Measurements from ENCODE around the gene BMPR1A. TPM values are rescaled to one million over a fixed set of nuclear protein-coding genes. Genes with fewer than 3 reads are reported as not detected.

The BMPR1A gene
- total and polyA plus RNA-seq, 2 experiments from 2014 or later: 14.2 to 82.5 TPM

DNA sequence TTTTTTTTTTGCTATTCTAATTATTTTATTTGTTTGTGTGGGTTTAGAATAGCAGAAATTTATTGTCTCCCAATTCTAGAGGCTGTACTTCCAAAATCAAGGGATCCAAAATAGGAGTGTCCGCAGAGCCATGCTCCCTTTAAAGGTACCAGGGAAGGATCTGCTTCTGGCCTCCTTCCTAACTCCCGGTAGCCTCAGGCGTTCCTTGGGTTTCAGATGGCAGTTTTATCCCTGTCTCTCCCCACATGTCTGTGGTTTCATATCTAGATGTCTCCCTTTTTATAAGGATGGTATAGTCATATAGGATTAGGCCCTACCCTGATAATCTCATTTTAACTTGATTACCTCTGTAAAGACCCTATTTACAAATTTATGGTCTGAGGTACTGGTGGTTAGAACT lies 48.4 kb downstream of the BMPR1A start:
- 0 out of 2 replicates have a peak, but pooled peaks cover 4% of the 10 kb centered on the region for H3F3A ChIP-seq (replicated peaks; ENCODE audit: low read depth)

More for the DNA sequence above, 48.4 kb downstream of the BMPR1A start:
- Mint-ChIP-seq H3K9me3 (no peaks in the 10 kb centered on the region), H3K4me3 (no peak overlapping the region), H3K4me1 (peaks cover 52% of the 10 kb centered on the region), H3K36me3 (ENCODE audit: low read depth) (peaks cover 8% of the 10 kb centered on the region; the same call in 2 of the 3 replicates), H3K27ac (no peak overlapping the region), H3K27me3 (ENCODE audit: insufficient read depth, low read depth, poor library complexity) (peaks cover 16% of the 10 kb centered on the region)
- ATAC-seq (no peak), DNase-seq (ENCODE audit: low spot score) (no peak)
- H3K4me3 ChIP-seq: no peak overlapping the region
- no peaks in the 10 kb centered on the region for H3K27me3 ChIP-seq (ENCODE audit: insufficient read depth)
- peaks cover 100% of the 10 kb centered on the region for H3K79me2 ChIP-seq (replicated peaks; ENCODE audit: insufficient read depth)
- peaks cover 61% of the 10 kb centered on the region for H3K4me1 ChIP-seq (ENCODE audit: insufficient read depth)
- no peaks in the 10 kb centered on the region for H3K9me2 ChIP-seq (ENCODE audit: insufficient read depth)
- no peak overlapping the region for H2AFZ ChIP-seq
- H3K4me2 ChIP-seq: no peak overlapping the region
- peaks cover 22% of the 10 kb centered on the region; the same call in 1 of the 2 replicates for H4K20me1 ChIP-seq (replicated peaks; ENCODE audit: insufficient read depth)
- no peaks in the 10 kb centered on the region for H3K36me3 ChIP-seq (ENCODE audit: insufficient read depth)
- TF ChIP-seq STAT1 (IDR thresholded peaks at IDR 0.05; ENCODE audit: unreplicated experiment): no peak
- TF ChIP-seq ZNF331 (CRISPR knock-in tag; IDR thresholded peaks at IDR 0.05; ENCODE audit: low read depth): no peak
- no peak for TF ChIP-seq EZH2 (IDR thresholded peaks at IDR 0.05; ENCODE audit: low read depth, unreplicated experiment)
- TF ChIP-seq, protein P1, sequence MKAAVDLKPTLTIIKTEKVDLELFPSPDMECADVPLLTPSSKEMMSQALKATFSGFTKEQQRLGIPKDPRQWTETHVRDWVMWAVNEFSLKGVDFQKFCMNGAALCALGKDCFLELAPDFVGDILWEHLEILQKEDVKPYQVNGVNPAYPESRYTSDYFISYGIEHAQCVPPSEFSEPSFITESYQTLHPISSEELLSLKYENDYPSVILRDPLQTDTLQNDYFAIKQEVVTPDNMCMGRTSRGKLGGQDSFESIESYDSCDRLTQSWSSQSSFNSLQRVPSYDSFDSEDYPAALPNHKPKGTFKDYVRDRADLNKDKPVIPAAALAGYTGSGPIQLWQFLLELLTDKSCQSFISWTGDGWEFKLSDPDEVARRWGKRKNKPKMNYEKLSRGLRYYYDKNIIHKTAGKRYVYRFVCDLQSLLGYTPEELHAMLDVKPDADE (IDR thresholded peaks at IDR 0.05): no peak
- TF ChIP-seq NANOG (IDR thresholded peaks at IDR 0.05; ENCODE audit: borderline replicate concordance): no peak
- no peak for TF ChIP-seq CREB1 (CRISPR knock-in tag; IDR thresholded peaks at IDR 0.05; ENCODE audit: low read depth)
- TF ChIP-seq, protein P2, sequence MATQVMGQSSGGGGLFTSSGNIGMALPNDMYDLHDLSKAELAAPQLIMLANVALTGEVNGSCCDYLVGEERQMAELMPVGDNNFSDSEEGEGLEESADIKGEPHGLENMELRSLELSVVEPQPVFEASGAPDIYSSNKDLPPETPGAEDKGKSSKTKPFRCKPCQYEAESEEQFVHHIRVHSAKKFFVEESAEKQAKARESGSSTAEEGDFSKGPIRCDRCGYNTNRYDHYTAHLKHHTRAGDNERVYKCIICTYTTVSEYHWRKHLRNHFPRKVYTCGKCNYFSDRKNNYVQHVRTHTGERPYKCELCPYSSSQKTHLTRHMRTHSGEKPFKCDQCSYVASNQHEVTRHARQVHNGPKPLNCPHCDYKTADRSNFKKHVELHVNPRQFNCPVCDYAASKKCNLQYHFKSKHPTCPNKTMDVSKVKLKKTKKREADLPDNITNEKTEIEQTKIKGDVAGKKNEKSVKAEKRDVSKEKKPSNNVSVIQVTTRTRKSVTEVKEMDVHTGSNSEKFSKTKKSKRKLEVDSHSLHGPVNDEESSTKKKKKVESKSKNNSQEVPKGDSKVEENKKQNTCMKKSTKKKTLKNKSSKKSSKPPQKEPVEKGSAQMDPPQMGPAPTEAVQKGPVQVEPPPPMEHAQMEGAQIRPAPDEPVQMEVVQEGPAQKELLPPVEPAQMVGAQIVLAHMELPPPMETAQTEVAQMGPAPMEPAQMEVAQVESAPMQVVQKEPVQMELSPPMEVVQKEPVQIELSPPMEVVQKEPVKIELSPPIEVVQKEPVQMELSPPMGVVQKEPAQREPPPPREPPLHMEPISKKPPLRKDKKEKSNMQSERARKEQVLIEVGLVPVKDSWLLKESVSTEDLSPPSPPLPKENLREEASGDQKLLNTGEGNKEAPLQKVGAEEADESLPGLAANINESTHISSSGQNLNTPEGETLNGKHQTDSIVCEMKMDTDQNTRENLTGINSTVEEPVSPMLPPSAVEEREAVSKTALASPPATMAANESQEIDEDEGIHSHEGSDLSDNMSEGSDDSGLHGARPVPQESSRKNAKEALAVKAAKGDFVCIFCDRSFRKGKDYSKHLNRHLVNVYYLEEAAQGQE (IDR thresholded peaks at IDR 0.05; ENCODE audit: unreplicated experiment): no peak
- TF ChIP-seq, protein P3, sequence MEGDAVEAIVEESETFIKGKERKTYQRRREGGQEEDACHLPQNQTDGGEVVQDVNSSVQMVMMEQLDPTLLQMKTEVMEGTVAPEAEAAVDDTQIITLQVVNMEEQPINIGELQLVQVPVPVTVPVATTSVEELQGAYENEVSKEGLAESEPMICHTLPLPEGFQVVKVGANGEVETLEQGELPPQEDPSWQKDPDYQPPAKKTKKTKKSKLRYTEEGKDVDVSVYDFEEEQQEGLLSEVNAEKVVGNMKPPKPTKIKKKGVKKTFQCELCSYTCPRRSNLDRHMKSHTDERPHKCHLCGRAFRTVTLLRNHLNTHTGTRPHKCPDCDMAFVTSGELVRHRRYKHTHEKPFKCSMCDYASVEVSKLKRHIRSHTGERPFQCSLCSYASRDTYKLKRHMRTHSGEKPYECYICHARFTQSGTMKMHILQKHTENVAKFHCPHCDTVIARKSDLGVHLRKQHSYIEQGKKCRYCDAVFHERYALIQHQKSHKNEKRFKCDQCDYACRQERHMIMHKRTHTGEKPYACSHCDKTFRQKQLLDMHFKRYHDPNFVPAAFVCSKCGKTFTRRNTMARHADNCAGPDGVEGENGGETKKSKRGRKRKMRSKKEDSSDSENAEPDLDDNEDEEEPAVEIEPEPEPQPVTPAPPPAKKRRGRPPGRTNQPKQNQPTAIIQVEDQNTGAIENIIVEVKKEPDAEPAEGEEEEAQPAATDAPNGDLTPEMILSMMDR (conservative IDR thresholded peaks at IDR 0.05; ENCODE audit: low read depth in 2 of 2): no peak
- 0 out of 2 replicates have a peak overlapping the region, but pooled peaks have one; percentile 1 for H3K27ac ChIP-seq (ENCODE audit: low read depth)
